ENCODE data around the gene TFF1.

TFF1 gene

DNA sequence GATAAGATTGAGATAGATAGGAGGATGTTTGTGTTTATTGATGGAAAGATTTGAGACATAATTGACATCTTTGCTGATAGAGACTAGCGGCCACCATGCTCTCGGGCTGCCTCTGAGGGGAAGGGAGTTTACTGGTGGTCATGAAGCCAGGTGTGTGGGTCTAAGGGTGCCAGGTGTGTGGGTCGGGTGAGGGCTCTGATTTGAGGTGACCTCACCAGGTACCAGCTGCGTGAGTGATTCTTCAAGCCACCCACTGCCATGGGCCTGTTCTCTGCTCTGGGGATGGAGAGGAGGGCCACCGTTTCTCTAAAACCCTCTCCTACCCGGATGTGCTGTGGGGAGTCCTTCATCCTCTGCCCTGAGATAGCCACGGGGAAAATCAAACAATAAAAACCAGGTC lies 40.5 kb upstream of the TFF1 start:
- Histone ChIP-seq H3K4me2 (ENCODE audit: low read length) (no peak overlapping the region), H3K27me3 (ENCODE audit: low read depth, low read length) (no peaks in the 10 kb centered on the region), H4K20me1 (ENCODE audit: insufficient read depth, low read length) (no peaks in the 10 kb centered on the region), H3K4me3 (ENCODE audit: low read length) (no peak overlapping the region), H3K36me3 (replicated peaks; ENCODE audit: low read depth, low read length) (no peaks in the 10 kb centered on the region), H3K27ac (ENCODE audit: low read length) (no peak overlapping the region), H2AFZ (ENCODE audit: low read depth, low read length) (no peak overlapping the region), H3K9ac (ENCODE audit: low read length) (no peak overlapping the region), H3K79me2 (ENCODE audit: low read length) (no peaks in the 10 kb centered on the region), H3K9me3 (ENCODE audit: insufficient read depth, low read length) (no peaks in the 10 kb centered on the region), H3K4me1 (ENCODE audit: low read length) (peaks cover 7% of the 10 kb centered on the region; the same call in 1 of the 2 replicates)
- no peak for TF ChIP-seq EZH2phosphoT487 (IDR thresholded peaks at IDR 0.05; ENCODE audit: low read depth)
- TF ChIP-seq, protein P1, sequence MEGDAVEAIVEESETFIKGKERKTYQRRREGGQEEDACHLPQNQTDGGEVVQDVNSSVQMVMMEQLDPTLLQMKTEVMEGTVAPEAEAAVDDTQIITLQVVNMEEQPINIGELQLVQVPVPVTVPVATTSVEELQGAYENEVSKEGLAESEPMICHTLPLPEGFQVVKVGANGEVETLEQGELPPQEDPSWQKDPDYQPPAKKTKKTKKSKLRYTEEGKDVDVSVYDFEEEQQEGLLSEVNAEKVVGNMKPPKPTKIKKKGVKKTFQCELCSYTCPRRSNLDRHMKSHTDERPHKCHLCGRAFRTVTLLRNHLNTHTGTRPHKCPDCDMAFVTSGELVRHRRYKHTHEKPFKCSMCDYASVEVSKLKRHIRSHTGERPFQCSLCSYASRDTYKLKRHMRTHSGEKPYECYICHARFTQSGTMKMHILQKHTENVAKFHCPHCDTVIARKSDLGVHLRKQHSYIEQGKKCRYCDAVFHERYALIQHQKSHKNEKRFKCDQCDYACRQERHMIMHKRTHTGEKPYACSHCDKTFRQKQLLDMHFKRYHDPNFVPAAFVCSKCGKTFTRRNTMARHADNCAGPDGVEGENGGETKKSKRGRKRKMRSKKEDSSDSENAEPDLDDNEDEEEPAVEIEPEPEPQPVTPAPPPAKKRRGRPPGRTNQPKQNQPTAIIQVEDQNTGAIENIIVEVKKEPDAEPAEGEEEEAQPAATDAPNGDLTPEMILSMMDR (IDR thresholded peaks at IDR 0.05; ENCODE audit: low read depth, low read length) = no peak

DNA sequence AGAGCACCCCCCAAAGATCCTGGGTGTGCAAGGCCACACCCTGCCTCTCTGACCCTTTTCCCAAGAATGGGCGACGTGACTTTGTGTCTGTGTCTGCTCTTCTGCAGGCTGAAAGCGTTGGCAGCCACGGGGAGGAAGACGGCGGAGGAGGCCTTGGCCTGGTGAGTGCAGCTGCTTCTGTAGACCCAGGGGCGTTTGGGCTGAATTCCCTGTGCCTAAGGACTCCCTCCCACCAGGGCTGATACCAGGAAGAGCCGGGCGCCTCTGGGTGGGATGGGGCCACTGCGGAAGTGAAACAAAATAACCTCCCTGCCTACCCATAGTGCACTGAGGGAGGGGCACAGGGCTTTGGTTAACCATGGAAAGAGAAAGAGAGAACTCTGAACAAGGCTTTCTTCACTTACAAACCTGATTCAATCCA lies 39.9 kb upstream of the TFF1 start:
- no peaks in the 10 kb centered on the region for H3K79me2 ChIP-seq (ENCODE audit: low read length)
- H3K9ac ChIP-seq (ENCODE audit: low read length) = no peak overlapping the region
- peaks cover 4% of the 10 kb centered on the region; the same call in 1 of the 2 replicates for H3K9me3 ChIP-seq (ENCODE audit: insufficient read depth, low read length)
- H2AFZ ChIP-seq (ENCODE audit: low read depth, low read length) = no peak overlapping the region
- no peak overlapping the region for H3K27ac ChIP-seq (ENCODE audit: low read length)
- no peak overlapping the region; the same call in 1 of the 2 replicates for H3K4me2 ChIP-seq (ENCODE audit: low read length)
- TF ChIP-seq, protein P1 (IDR thresholded peaks at IDR 0.05; ENCODE audit: low read depth, low read length) = no peak
- no peak for TF ChIP-seq EZH2phosphoT487 (IDR thresholded peaks at IDR 0.05; ENCODE audit: low read depth)
- H3K27me3 ChIP-seq (ENCODE audit: low read depth, low read length) = no peaks in the 10 kb centered on the region
- H3K4me3 ChIP-seq (ENCODE audit: low read length) = no peak overlapping the region
- no peaks in the 10 kb centered on the region for H3K36me3 ChIP-seq (replicated peaks; ENCODE audit: low read depth, low read length)
- no peaks in the 10 kb centered on the region for H4K20me1 ChIP-seq (ENCODE audit: insufficient read depth, low read length)
- H3K4me1 ChIP-seq (ENCODE audit: low read length) = peaks cover 7% of the 10 kb centered on the region; the same call in 1 of the 2 replicates

DNA sequence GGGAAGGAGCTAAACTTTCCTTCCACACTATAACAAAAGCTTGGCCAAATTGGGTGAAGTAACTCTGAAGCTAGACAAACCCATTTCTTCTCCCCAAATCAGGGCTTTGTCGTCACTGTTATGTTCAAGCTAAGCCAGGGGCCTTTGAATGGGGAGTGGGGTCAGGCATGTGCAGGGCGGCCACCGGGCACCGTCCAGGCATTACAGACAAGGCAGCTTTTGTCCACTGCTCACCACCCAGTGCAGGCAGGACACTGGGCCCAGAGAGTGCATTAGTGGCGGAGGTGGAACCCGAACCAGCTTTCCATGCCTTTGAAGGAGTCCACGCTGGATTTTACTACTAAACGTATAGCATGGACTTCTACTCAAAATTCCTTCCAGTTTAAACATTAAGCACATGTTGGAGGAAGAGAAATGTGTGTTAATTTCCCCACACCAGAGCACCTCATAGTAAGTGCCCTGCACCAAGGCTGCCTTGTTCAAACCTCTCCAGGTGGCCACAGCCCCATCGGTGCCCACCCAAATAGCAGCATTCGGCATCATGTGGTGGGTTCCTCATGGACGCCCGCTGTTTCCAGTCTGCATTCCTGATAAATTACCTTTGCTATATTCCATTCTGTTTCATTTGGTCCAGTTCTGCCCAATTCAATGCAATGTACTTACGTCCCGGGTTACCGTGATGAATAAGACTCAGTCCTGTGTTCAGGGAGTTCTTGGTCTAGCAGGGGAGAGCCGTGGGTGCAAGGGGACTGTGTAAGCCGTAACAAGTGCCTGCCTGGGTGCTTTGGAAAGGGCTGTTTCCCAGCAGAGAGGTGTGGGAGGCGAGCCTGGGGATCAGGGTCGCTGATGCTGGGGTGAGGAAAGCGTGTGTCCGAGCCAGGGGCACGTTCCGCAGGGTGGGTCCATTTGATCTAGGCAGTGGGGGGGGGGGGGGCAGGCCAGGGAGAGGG lies 39.0 kb upstream of the TFF1 start:
- TF ChIP-seq, protein P1 (IDR thresholded peaks at IDR 0.05; ENCODE audit: low read depth, low read length) = no peak
- no peak for TF ChIP-seq EZH2phosphoT487 (IDR thresholded peaks at IDR 0.05; ENCODE audit: low read depth)
- Histone ChIP-seq H3K36me3 (replicated peaks; ENCODE audit: low read depth, low read length) (no peaks in the 10 kb centered on the region), H3K79me2 (ENCODE audit: low read length) (no peaks in the 10 kb centered on the region), H3K27ac (ENCODE audit: low read length) (no peak overlapping the region), H2AFZ (ENCODE audit: low read depth, low read length) (no peak overlapping the region), H3K4me3 (ENCODE audit: low read length) (no peak overlapping the region), H4K20me1 (ENCODE audit: insufficient read depth, low read length) (no peaks in the 10 kb centered on the region), H3K9me3 (ENCODE audit: insufficient read depth, low read length) (peaks cover 4% of the 10 kb centered on the region; the same call in 1 of the 2 replicates), H3K4me2 (ENCODE audit: low read length) (no peak overlapping the region), H3K9ac (ENCODE audit: low read length) (no peak overlapping the region), H3K27me3 (ENCODE audit: low read depth, low read length) (no peaks in the 10 kb centered on the region), H3K4me1 (ENCODE audit: low read length) (peaks cover 7% of the 10 kb centered on the region; the same call in 1 of the 2 replicates)

DNA sequence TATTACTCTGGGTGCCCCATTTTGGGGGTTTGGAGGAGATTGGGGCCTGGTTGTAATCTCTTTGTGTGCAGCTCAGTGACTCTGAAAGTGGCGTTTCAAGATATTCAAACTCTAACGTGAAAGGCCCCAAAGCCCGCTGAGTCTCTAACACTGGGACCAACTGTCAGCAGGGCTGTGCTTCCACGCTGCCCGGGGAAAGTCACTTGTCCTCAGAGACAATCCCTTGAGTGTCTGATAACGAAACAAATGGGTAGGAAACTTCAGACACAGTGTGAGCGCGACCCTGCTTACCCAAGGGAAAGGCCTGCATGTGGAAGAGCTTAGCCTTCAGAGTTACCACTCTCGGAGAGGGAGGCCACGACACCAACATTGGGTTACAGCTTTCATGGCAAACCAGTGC lies 38.2 kb upstream of the TFF1 start:
- no peak overlapping the region for H3K4me2 ChIP-seq (ENCODE audit: low read length)
- TF ChIP-seq, protein P1 (IDR thresholded peaks at IDR 0.05; ENCODE audit: low read depth, low read length) = no peak
- TF ChIP-seq EZH2phosphoT487 (IDR thresholded peaks at IDR 0.05; ENCODE audit: low read depth) = no peak
- H3K4me1 ChIP-seq (ENCODE audit: low read length) = peaks cover 7% of the 10 kb centered on the region; the same call in 1 of the 2 replicates
- no peak overlapping the region for H3K4me3 ChIP-seq (ENCODE audit: low read length)
- no peak overlapping the region for H2AFZ ChIP-seq (ENCODE audit: low read depth, low read length)
- H3K27ac ChIP-seq (ENCODE audit: low read length) = no peak overlapping the region
- H3K27me3 ChIP-seq (ENCODE audit: low read depth, low read length) = no peaks in the 10 kb centered on the region
- H4K20me1 ChIP-seq (ENCODE audit: insufficient read depth, low read length) = no peaks in the 10 kb centered on the region
- H3K9me3 ChIP-seq (ENCODE audit: insufficient read depth, low read length) = peaks cover 4% of the 10 kb centered on the region; the same call in 1 of the 2 replicates
- no peaks in the 10 kb centered on the region for H3K79me2 ChIP-seq (ENCODE audit: low read length)
- no peaks in the 10 kb centered on the region for H3K36me3 ChIP-seq (replicated peaks; ENCODE audit: low read depth, low read length)
- H3K9ac ChIP-seq (ENCODE audit: low read length) = no peak overlapping the region

Data from OCI-LY3 (cell line).